ENCODE results near the gene MRM3.

MRM3 gene

DNA sequence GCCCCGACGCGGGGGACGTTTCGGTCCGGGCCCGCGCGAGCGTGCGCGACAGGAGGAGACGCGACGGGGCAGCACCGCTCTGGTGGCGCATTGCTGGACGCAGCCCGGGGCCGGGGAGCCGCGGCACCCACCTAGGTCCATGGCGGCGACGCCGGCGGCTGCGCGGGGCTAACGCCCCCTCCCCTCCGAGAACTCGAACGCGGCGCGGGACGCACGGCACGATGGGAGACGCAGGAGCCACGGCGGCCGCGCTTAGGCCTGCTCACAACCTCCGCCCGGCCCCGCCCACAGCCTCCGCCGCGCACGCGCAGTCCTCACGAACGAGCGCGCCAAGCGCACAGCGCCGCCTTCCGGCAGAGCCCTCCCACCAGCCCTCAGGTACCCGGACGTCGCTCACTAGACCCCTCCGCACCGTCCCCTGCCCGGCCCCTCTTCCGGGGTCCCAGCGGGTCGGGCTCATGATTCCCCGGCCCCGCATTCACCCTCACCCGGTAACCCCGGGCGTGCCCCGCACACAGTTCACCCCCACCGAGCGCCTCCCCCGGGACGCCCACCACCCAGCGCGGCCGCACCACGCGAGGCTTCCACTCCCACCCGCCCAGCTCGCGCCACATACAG, 30.0 kb upstream of the MRM3 start, which contains the start of gene GEMIN4 (continued):
- TF ChIP-seq, protein P1, sequence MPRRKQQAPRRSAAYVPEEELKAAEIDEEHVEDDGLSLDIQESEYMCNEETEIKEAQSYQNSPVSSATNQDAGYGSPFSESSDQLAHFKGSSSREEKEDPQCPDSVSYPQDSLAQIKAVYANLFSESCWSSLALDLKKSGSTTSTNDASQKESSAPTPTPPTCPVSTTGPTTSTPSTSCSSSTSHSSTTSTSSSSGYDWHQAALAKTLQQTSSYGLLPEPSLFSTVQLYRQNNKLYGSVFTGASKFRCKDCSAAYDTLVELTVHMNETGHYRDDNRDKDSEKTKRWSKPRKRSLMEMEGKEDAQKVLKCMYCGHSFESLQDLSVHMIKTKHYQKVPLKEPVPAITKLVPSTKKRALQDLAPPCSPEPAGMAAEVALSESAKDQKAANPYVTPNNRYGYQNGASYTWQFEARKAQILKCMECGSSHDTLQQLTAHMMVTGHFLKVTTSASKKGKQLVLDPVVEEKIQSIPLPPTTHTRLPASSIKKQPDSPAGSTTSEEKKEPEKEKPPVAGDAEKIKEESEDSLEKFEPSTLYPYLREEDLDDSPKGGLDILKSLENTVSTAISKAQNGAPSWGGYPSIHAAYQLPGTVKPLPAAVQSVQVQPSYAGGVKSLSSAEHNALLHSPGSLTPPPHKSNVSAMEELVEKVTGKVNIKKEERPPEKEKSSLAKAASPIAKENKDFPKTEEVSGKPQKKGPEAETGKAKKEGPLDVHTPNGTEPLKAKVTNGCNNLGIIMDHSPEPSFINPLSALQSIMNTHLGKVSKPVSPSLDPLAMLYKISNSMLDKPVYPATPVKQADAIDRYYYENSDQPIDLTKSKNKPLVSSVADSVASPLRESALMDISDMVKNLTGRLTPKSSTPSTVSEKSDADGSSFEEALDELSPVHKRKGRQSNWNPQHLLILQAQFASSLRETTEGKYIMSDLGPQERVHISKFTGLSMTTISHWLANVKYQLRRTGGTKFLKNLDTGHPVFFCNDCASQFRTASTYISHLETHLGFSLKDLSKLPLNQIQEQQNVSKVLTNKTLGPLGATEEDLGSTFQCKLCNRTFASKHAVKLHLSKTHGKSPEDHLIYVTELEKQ (tag by site-specific recombination; IDR thresholded peaks at IDR 0.05; ENCODE audit: borderline replicate concordance): no peak
- TF ChIP-seq ZNF658 (tag by site-specific recombination; IDR thresholded peaks at IDR 0.05) (no peak), ZNF214 (tag by site-specific recombination; IDR thresholded peaks at IDR 0.05; ENCODE audit: borderline replicate concordance) (no peak), FEZF1 (tag by site-specific recombination; IDR thresholded peaks at IDR 0.05) (no peak), ZNF202 (tag by site-specific recombination; IDR thresholded peaks at IDR 0.05; ENCODE audit: borderline replicate concordance) (no peak), SCRT2 (tag by site-specific recombination; IDR thresholded peaks at IDR 0.05) (no peak), ZNF571 (tag by site-specific recombination; IDR thresholded peaks at IDR 0.05) (no peak), ZNF555 (tag by site-specific recombination; conservative IDR thresholded peaks at IDR 0.05) (no peak), ZNF23 (tag by site-specific recombination; IDR thresholded peaks at IDR 0.05; ENCODE audit: borderline replicate concordance) (no peak), ZNF366 (tag by site-specific recombination; conservative IDR thresholded peaks at IDR 0.05) (peak; percentile 13; the same call in 1 of the 2 replicates), GFI1B (tag by site-specific recombination; IDR thresholded peaks at IDR 0.05) (no peak), ZNF157 (tag by site-specific recombination; IDR thresholded peaks at IDR 0.05) (no peak), ZNF610 (tag by site-specific recombination; IDR thresholded peaks at IDR 0.05; ENCODE audit: borderline replicate concordance) (peak; percentile 77; the same call in 1 of the 2 replicates), ZNF10 (tag by site-specific recombination; IDR thresholded peaks at IDR 0.05) (no peak), ZNF596 (tag by site-specific recombination; IDR thresholded peaks at IDR 0.05) (no peak), ZNF302 (tag by site-specific recombination; IDR thresholded peaks at IDR 0.05; ENCODE audit: low read depth) (no peak), SALL2 (tag by site-specific recombination; IDR thresholded peaks at IDR 0.05; ENCODE audit: borderline replicate concordance) (no peak), ZSCAN30 (tag by site-specific recombination; IDR thresholded peaks at IDR 0.05) (peak; percentile 41; the same call in 1 of the 2 replicates), ZNF585B (tag by site-specific recombination; IDR thresholded peaks at IDR 0.05) (no peak), KLF8 (tag by site-specific recombination; IDR thresholded peaks at IDR 0.05) (peak; percentile 84), YY2 (tag by site-specific recombination; IDR thresholded peaks at IDR 0.05) (peak; percentile 65), ZNF121 (tag by site-specific recombination; IDR thresholded peaks at IDR 0.05) (peak; percentile 30; the same call in 1 of the 2 replicates), ZFP3 (tag by site-specific recombination; IDR thresholded peaks at IDR 0.05; ENCODE audit: low read depth) (no peak), ZNF19 (tag by site-specific recombination; IDR thresholded peaks at IDR 0.05; ENCODE audit: low read depth) (no peak), SETDB1 (IDR thresholded peaks at IDR 0.05; ENCODE audit: insufficient read length, low read length) (no peak)
- TF ChIP-seq, protein P2, sequence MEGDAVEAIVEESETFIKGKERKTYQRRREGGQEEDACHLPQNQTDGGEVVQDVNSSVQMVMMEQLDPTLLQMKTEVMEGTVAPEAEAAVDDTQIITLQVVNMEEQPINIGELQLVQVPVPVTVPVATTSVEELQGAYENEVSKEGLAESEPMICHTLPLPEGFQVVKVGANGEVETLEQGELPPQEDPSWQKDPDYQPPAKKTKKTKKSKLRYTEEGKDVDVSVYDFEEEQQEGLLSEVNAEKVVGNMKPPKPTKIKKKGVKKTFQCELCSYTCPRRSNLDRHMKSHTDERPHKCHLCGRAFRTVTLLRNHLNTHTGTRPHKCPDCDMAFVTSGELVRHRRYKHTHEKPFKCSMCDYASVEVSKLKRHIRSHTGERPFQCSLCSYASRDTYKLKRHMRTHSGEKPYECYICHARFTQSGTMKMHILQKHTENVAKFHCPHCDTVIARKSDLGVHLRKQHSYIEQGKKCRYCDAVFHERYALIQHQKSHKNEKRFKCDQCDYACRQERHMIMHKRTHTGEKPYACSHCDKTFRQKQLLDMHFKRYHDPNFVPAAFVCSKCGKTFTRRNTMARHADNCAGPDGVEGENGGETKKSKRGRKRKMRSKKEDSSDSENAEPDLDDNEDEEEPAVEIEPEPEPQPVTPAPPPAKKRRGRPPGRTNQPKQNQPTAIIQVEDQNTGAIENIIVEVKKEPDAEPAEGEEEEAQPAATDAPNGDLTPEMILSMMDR (tag by site-specific recombination; IDR thresholded peaks at IDR 0.05): peak; percentile 99
- TF ChIP-seq, protein P3, sequence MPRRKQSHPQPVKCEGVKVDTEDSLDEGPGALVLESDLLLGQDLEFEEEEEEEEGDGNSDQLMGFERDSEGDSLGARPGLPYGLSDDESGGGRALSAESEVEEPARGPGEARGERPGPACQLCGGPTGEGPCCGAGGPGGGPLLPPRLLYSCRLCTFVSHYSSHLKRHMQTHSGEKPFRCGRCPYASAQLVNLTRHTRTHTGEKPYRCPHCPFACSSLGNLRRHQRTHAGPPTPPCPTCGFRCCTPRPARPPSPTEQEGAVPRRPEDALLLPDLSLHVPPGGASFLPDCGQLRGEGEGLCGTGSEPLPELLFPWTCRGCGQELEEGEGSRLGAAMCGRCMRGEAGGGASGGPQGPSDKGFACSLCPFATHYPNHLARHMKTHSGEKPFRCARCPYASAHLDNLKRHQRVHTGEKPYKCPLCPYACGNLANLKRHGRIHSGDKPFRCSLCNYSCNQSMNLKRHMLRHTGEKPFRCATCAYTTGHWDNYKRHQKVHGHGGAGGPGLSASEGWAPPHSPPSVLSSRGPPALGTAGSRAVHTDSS (tag by site-specific recombination; IDR thresholded peaks at IDR 0.05): no peak
- TF ChIP-seq, protein P4, sequence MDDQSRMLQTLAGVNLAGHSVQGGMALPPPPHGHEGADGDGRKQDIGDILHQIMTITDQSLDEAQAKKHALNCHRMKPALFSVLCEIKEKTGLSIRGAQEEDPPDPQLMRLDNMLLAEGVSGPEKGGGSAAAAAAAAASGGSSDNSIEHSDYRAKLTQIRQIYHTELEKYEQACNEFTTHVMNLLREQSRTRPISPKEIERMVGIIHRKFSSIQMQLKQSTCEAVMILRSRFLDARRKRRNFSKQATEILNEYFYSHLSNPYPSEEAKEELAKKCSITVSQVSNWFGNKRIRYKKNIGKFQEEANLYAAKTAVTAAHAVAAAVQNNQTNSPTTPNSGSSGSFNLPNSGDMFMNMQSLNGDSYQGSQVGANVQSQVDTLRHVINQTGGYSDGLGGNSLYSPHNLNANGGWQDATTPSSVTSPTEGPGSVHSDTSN (CRISPR knock-in tag; IDR thresholded peaks at IDR 0.05): peak; percentile 85; the same call in 1 of the 2 replicates
- TF ChIP-seq, protein P5, sequence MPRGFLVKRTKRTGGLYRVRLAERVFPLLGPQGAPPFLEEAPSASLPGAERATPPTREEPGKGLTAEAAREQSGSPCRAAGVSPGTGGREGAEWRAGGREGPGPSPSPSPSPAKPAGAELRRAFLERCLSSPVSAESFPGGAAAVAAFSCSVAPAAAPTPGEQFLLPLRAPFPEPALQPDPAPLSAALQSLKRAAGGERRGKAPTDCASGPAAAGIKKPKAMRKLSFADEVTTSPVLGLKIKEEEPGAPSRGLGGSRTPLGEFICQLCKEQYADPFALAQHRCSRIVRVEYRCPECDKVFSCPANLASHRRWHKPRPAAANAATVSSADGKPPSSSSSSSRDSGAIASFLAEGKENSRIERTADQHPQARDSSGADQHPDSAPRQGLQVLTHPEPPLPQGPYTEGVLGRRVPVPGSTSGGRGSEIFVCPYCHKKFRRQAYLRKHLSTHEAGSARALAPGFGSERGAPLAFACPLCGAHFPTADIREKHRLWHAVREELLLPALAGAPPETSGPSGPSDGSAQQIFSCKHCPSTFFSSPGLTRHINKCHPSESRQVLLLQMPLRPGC (tag by site-specific recombination; IDR thresholded peaks at IDR 0.05): no peak; the same call in 1 of the 2 replicates
- TF ChIP-seq, protein P6, sequence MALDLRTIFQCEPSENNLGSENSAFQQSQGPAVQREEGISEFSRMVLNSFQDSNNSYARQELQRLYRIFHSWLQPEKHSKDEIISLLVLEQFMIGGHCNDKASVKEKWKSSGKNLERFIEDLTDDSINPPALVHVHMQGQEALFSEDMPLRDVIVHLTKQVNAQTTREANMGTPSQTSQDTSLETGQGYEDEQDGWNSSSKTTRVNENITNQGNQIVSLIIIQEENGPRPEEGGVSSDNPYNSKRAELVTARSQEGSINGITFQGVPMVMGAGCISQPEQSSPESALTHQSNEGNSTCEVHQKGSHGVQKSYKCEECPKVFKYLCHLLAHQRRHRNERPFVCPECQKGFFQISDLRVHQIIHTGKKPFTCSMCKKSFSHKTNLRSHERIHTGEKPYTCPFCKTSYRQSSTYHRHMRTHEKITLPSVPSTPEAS (tag by site-specific recombination; IDR thresholded peaks at IDR 0.05): no peak

All from HEK293 (cell line).